Body of pancreas (tissue), 4 donors: Measurements from ENCODE around the gene ATP9B. TPM values are rescaled to one million over a fixed set of nuclear protein-coding genes. Genes with fewer than 3 reads are reported as not detected.

ENCODE experiments used
- ATAC-seq: fragments of 150-250 bp; one replicate; pipeline ENCODE4 v1.9.1; 2016
- DNase-seq, 4 donors: peaks; one replicate each; pipeline ENCODE4 v3.0.0-alpha.2; 2019
- H3K27ac ChIP-seq, 4 donors: fragments of 200-600 bp; sonication (generic); 1 replicate in 3 of 4; 2 replicates in 1 of 4; pipeline versions ENCODE4 v1.5.1 to v1.6.1; 2016 to 2019; ENCODE audit warnings: mild to moderate bottlenecking in 1 of 4, mixed read lengths in 1 of 4, moderate library complexity in 1 of 4
- H3K27me3 ChIP-seq, 2 donors: fragments of 200-600 bp; sonication (generic); one replicate each; pipeline ENCODE4 v1.6.0; 2016; ENCODE audit warnings: mild to moderate bottlenecking in 1 of 2
- H3K36me3 ChIP-seq, 2 donors: fragments of 200-600 bp; sonication (generic); replicated peaks in 1 of 2; 2 replicates each; pipeline ENCODE4 v1.5.1; 2016; ENCODE audit warnings: low read depth in 2 of 2; ENCODE audit not compliant: insufficient read depth in 1 of 2
- H3K4me1 ChIP-seq: fragments of 200-600 bp; sonication (generic); one replicate; pipeline ENCODE4 v1.6.0; 2016
- H3K4me3 ChIP-seq, 2 donors: fragments of 200-600 bp; sonication (generic); 1 replicate in 1 of 2; 2 replicates in 1 of 2; pipeline ENCODE4 v1.5.1; 2016 to 2019
- H3K9me3 ChIP-seq, 3 donors: fragments of 200-600 bp; sonication (generic); 1 replicate in 2 of 3; 2 replicates in 1 of 3; pipeline ENCODE4 v1.5.1; 2016
- CTCF ChIP-seq, 7 experiments: fragments of 450-650 bp in 4 of 7; fragments of 200-600 bp in 3 of 7; sonication (generic) in 3 of 7; IDR thresholded peaks; one replicate each; pipeline ENCODE4 v1.5.1; 2016 to 2019; ENCODE audit warnings: antibody characterized with exemption in 7 of 7
- POLR2A ChIP-seq, 3 donors: fragments of 450-650 bp; IDR thresholded peaks; one replicate each; pipeline ENCODE4 v1.6.1; 2016; ENCODE audit warnings: antibody characterized with exemption in 3 of 3, mild to moderate bottlenecking in 2 of 3
- WGBS, 2 donors: methylation state at CpG; one replicate each; pipeline ENCODE4 v1.1.5; 2017; 5-methylcytosine and 5-hydroxymethylcytosine counted together
- intact Hi-C: fragments of 100-400 bp; cut with DNase I; formaldehyde crosslinking; loops from one replicate; pipeline ENCODE4 v1.15.1; 2023
- total RNA-seq, 2 donors: library from RNA; depleted of rRNA; stranded (reverse); fragments of >200 nt; gene quantifications; one replicate each; pipeline ENCODE4 v1.1.0, GENCODE V29; 2016

The ATP9B gene
- total RNA-seq, 2 donors from 2014 or later: 19.7 to 21.1 TPM

DNA sequence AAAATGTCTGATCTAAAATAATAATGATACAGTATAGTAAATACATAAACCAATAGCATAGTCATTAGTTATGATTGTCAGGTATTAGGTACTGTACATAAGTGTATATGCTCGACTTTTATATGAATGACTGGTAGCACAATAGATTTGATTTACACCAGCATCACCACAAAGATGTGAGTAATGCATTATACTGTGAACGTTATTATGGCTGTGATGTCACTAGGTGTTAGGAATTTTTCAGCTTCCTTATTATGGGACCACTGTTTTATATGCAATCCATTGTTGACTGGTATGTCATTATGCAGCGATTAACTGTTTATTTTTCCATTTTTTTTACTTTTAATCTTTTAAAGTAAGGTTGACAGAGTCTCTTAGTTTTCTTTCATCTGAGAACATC, 23.7 kb downstream of the ATP9B start:
- Histone ChIP-seq H3K36me3 (no peaks in the 10 kb centered on the region), H3K4me3 (no peak overlapping the region), H3K9me3 (peaks cover 0 to 5% (median 0%) of the 10 kb centered on the region in 3 donors), H3K27me3 (no peaks in the 10 kb centered on the region), H3K27ac (no peak overlapping the region), H3K4me1 (no peaks in the 10 kb centered on the region)
- 58 to 70% methylated on average over 3 of the region's 3 CpGs for WGBS, 2 donors
- no peak for TF ChIP-seq CTCF (IDR thresholded peaks at IDR 0.05)
- TF ChIP-seq POLR2A (IDR thresholded peaks at IDR 0.05): no peak
- DNase-seq (no peak), ATAC-seq (no peak)
- intact Hi-C loops: no loop called here

GRCh38 chr18:79093986-79094385, 24.8 kb downstream of the ATP9B start:
- 87 to 96% methylated on average over 3 of the region's 3 CpGs for WGBS, 2 donors
- H3K36me3 ChIP-seq: no peaks in the 10 kb centered on the region
- no peak overlapping the region for H3K27ac ChIP-seq
- no peaks in the 10 kb centered on the region for H3K4me1 ChIP-seq
- DNase-seq (no peak), ATAC-seq (no peak)
- no peak overlapping the region for H3K4me3 ChIP-seq
- H3K9me3 ChIP-seq: peaks cover 0 to 5% (median 0%) of the 10 kb centered on the region in 3 donors
- TF ChIP-seq POLR2A (IDR thresholded peaks at IDR 0.05) (no peak), CTCF (IDR thresholded peaks at IDR 0.05) (no peak)
- H3K27me3 ChIP-seq: no peaks in the 10 kb centered on the region
- intact Hi-C loops: no loop called here

DNA sequence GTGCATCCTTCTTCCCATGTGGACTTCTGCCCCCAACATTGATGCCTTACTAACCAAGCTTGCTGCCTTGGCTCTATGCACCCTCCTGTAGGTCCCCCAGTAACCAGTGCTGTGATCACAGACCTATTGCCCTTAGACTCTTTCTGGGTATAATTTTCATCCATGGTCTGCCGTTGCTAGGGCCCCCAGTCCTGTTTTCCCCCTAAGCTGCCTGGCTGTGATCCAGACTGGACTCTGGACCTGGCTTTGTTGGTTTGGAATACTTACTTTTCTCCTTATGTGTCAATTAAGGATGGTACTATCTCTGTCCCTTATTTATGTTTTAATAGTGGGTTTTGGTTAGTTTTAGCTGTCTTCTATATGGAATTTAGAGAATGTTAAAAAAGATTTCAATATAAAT, 26.0 kb downstream of the ATP9B start:
- no peak for DNase-seq
- peaks cover 0 to 5% (median 0%) of the 10 kb centered on the region in 3 donors for H3K9me3 ChIP-seq
- H3K27ac ChIP-seq: no peak overlapping the region
- no peaks in the 10 kb centered on the region for H3K4me1 ChIP-seq
- TF ChIP-seq CTCF (IDR thresholded peaks at IDR 0.05): no peak
- TF ChIP-seq POLR2A (IDR thresholded peaks at IDR 0.05): no peak
- H3K4me3 ChIP-seq: no peak overlapping the region
- H3K27me3 ChIP-seq: no peaks in the 10 kb centered on the region
- intact Hi-C loops: no loop called here
- no peaks in the 10 kb centered on the region for H3K36me3 ChIP-seq
- WGBS, 2 donors: 21 to 53% methylated on average over 1 of the region's 1 CpG
- no peak for ATAC-seq

DNA sequence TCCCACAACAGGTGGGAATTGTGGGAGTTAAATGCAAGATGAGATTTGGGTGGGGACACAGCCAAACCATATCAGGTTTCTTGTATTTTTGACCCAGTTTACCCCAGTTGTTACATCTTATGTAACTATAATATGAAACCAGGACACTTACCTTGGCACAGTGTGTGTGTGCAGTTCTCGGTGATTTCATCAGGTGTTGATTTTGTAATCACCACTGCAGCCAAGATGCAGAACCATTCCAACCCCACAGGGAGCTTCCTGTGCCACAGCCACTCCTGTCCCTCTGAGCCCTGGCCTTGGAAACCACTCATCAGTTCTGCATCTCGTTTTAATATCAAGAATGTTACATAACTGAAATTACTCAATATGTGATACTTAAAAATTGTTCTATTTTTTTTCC, 31.8 kb downstream of the ATP9B start:
- Histone ChIP-seq H3K27ac (no peak overlapping the region), H3K4me3 (no peak overlapping the region), H3K9me3 (no peaks in the 10 kb centered on the region), H3K27me3 (no peaks in the 10 kb centered on the region), H3K36me3 (no peaks in the 10 kb centered on the region), H3K4me1 (no peaks in the 10 kb centered on the region)
- DNase-seq (no peak), ATAC-seq (no peak)
- intact Hi-C loops: no loop called here
- no peak for TF ChIP-seq POLR2A (IDR thresholded peaks at IDR 0.05)
- no peak for TF ChIP-seq CTCF (IDR thresholded peaks at IDR 0.05)
- WGBS, 2 donors: 73 to 78% methylated on average over 2 of the region's 2 CpGs

- ATAC-seq (no peak), DNase-seq (no peak)
- no peak overlapping the region for H3K4me3 ChIP-seq
- no peak overlapping the region for H3K27ac ChIP-seq
- WGBS, 2 donors: 97% methylated on average over 5 of the region's 5 CpGs
- intact Hi-C loops: no loop called here
- TF ChIP-seq POLR2A (IDR thresholded peaks at IDR 0.05): no peak
- TF ChIP-seq CTCF (IDR thresholded peaks at IDR 0.05): no peak
- no peaks in the 10 kb centered on the region for H3K27me3 ChIP-seq
- no peaks in the 10 kb centered on the region for H3K4me1 ChIP-seq
- no peaks in the 10 kb centered on the region for H3K36me3 ChIP-seq
- no peaks in the 10 kb centered on the region for H3K9me3 ChIP-seq
Measured at GRCh38 chr18:79102886-79103285, 33.7 kb downstream of the ATP9B start.
